Ovary (tissue), 9 donors: ENCODE measurements around the gene C1orf167. TPM values are rescaled to one million over a fixed set of nuclear protein-coding genes. Genes with fewer than 3 reads are reported as not detected.

Experiments
- DNase-seq, 5 donors: peaks; one replicate each; pipeline ENCODE4 v3.0.0-alpha.2; 2019 to 2020
- H3K27ac ChIP-seq, 2 donors: fragments of 200-600 bp; one replicate each; pipeline versions ENCODE4 v1.5.1 to v1.8.0; 2019 to 2022
- H3K27me3 ChIP-seq: fragments of 200-600 bp; one replicate; pipeline ENCODE4 v1.8.0; 2022
- H3K36me3 ChIP-seq: fragments of 200-600 bp; sonication (generic); one replicate; pipeline ENCODE4 v1.5.1; 2019
- H3K4me1 ChIP-seq: one replicate; pipeline ENCODE4 v1.8.1; 2013; ENCODE audit warnings: mild to moderate bottlenecking, moderate library complexity; ENCODE audit not compliant: insufficient read depth
- H3K4me3 ChIP-seq: fragments of 200-600 bp; sonication (generic); one replicate; pipeline ENCODE4 v1.5.1; 2017
- H3K9me3 ChIP-seq, 2 donors: fragments of 200-600 bp in 1 of 2; sonication (generic) in 1 of 2; one replicate each; pipeline versions ENCODE4 v1.5.1 to v1.8.1; 2013 to 2019; ENCODE audit warnings: mild to moderate bottlenecking in 1 of 2, moderate library complexity in 1 of 2
- EP300 ChIP-seq: sonication (generic); formaldehyde crosslinking; IDR thresholded peaks from one replicate; pipeline ENCODE4 v1.6.1; 2017; ENCODE audit warnings: antibody characterized with exemption
- POLR2A ChIP-seq: fragments of 450-650 bp; IDR thresholded peaks from one replicate; pipeline ENCODE4 v1.6.1; 2017; ENCODE audit warnings: antibody characterized with exemption, mild to moderate bottlenecking, moderate library complexity
- WGBS, 3 donors: extraction: QIAGEN DNeasy Blood & Tissue Kit in 1 of 3; methylation state at CpG; one replicate each; pipeline versions ENCODE4 v1.1.5 to v1.1.7; 2013 to 2017; 5-methylcytosine and 5-hydroxymethylcytosine counted together
- intact Hi-C, 4 donors: fragments of 100-400 bp; cut with DNase I; formaldehyde crosslinking; loops; one replicate each; pipeline versions ENCODE4 v1.11.0 to v1.15.1; 2022 to 2023
- polyA plus RNA-seq, 2 donors: library from polyadenylated mRNA; stranded (reverse); fragments of 200-250 nt in 1 of 2; fragments of 350-450 nt in 1 of 2; fragmentation: Illumina TruSeq in 1 of 2; extraction: RNeasy Lipid Tissue Mini Kit (QIAGEN cat#74804) in 1 of 2; gene quantifications; one replicate each; pipeline ENCODE4 v1.2.3, GENCODE V29; 2013 to 2014
- total RNA-seq, 7 donors: library from RNA; depleted of rRNA in 2 of 7; stranded (reverse); fragments of >200 nt in 2 of 7; fragmentation: NEBNext Ultra II Directional in 3 of 7; extraction: Animal tissue kit (Norgen Biotek cat#: 25700) in 3 of 7; gene quantifications; one replicate each; pipeline versions ENCODE4 v1.1.0 to v1.2.4, GENCODE V29; 2016 to 2023
- TF ChIP-seq, protein P1 (sequence below), 3 donors: fragments of 450-650 bp in 2 of 3; fragments of 200-600 bp in 1 of 3; IDR thresholded peaks; one replicate each; pipeline versions ENCODE4 v1.5.1 to v1.8.0; 2016 to 2022; ENCODE audit warnings: antibody characterized with exemption in 3 of 3, mild to moderate bottlenecking in 1 of 3
- donor health status: DM: no; HTN: no; CAD: no; lungs with moderate emphysema.
- donor health status: DM: no; HTN: no; CAD: no.
- donor health status: Bipolar disorder and iron deficiency.
- donor health status: DM: yes; HTN: yes; CAD: no.
- donor health status: DM: no; HTN: no; CAD: no.
- donor health status: DM: yes; HTN: yes; CAD: no.

C1orf167 gene
- total and polyA plus RNA-seq, 9 donors = 0.48 to 4.4 (median 1.4) TPM; not detected in 2

DNA sequence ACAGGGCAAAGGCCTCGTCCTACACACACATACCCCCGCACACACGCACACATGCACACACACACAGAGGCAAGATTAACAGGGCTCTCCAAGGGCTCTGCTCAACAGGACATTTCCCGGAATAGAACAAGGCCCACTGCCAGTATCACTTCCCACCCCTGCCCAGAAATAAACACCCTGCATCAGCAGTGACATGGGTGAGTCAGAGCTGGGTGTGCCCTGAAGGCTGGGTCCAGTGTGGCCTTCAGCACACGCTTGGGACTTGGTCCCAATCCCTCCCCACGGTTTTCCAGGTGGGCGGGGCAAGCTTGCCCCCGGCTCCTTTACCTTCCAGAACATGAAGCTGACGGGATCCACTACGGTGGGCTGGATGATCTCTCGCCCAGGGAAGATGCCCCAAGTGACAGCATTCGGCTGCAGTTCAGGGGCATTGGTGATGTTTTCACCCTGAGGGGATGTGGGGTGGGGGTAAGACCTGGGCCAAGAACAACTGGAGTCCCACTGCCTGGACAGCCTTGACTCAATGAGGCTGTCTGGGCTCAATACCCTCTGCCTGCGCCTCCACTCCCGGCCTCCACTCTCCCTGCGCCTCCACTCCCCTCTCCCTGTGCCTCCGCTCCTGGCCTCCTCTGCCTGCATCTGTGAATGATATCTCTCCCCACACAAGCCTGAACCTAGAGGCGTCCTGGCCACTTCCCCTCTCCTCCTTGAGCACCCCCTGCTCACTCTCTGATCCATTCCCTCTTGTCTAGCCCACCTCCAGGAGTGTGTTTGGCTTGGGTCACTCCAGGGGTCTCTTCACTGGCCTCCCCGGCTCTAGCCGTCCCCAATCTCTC lies 29.1 kb downstream of the C1orf167 start:
- peak; percentile 100 for TF ChIP-seq EP300
- TF ChIP-seq, protein P1, sequence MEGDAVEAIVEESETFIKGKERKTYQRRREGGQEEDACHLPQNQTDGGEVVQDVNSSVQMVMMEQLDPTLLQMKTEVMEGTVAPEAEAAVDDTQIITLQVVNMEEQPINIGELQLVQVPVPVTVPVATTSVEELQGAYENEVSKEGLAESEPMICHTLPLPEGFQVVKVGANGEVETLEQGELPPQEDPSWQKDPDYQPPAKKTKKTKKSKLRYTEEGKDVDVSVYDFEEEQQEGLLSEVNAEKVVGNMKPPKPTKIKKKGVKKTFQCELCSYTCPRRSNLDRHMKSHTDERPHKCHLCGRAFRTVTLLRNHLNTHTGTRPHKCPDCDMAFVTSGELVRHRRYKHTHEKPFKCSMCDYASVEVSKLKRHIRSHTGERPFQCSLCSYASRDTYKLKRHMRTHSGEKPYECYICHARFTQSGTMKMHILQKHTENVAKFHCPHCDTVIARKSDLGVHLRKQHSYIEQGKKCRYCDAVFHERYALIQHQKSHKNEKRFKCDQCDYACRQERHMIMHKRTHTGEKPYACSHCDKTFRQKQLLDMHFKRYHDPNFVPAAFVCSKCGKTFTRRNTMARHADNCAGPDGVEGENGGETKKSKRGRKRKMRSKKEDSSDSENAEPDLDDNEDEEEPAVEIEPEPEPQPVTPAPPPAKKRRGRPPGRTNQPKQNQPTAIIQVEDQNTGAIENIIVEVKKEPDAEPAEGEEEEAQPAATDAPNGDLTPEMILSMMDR (IDR thresholded peaks at IDR 0.05) = no peak
- TF ChIP-seq POLR2A = peak; percentile 44
- H3K27me3 ChIP-seq = no peaks in the 10 kb centered on the region
- peak overlapping the region; percentile 56 to 98 for H3K27ac ChIP-seq
- intact Hi-C loops = loop anchor here in 1 of 4 donors (10.0 kb wide), 1 partner anchor 56 kb away; the partner anchor contains the start of gene AGTRAP
- no peaks in the 10 kb centered on the region for H3K36me3 ChIP-seq
- 36 to 47% (median 39%) methylated on average over 19 of the region's 19 CpGs for WGBS, 3 donors
- no peaks in the 10 kb centered on the region for H3K9me3 ChIP-seq
- no peak overlapping the region for H3K4me3 ChIP-seq
- peaks cover 30% of the 10 kb centered on the region for H3K4me1 ChIP-seq
- peak; percentile 93 to 97 (median 94) for DNase-seq

DNA sequence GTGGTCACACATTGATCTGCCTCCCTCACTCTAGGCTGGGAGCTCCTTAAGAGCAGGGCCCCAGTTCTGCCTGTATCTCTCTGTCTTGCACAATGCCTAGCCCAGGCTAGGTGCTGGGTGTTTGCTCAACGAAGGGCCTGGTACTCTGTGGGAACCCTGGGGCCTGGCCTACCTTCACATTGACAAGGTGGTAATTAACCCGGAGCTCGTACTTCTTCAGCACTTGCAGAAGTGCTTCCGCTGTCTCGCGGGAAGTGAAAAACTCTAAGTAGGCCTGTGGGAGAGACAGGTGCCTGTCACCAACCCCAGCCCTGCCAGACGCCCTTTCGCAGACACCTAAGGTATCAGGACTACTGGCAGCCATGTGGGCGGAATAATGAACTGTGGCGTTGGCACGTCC lies 30.1 kb downstream of the C1orf167 start:
- no peaks in the 10 kb centered on the region for H3K9me3 ChIP-seq
- intact Hi-C loops = loop anchor here in 1 of 4 donors (10.0 kb wide), 1 partner anchor 57 kb away; the partner anchor contains the start of gene AGTRAP
- peaks cover 32% of the 10 kb centered on the region for H3K4me1 ChIP-seq
- H3K27me3 ChIP-seq = no peaks in the 10 kb centered on the region
- 90 to 94% (median 94%) methylated on average over 11 of the region's 11 CpGs for WGBS, 3 donors
- H3K36me3 ChIP-seq = no peaks in the 10 kb centered on the region
- peak overlapping the region; percentile 56 to 98 for H3K27ac ChIP-seq
- DNase-seq = peak in 4 of 5 donors; percentile 43 to 60 (median 46)
- TF ChIP-seq EP300 (no peak), POLR2A (no peak)
- TF ChIP-seq, protein P1 (IDR thresholded peaks at IDR 0.05) = no peak
- H3K4me3 ChIP-seq = no peak overlapping the region

DNA sequence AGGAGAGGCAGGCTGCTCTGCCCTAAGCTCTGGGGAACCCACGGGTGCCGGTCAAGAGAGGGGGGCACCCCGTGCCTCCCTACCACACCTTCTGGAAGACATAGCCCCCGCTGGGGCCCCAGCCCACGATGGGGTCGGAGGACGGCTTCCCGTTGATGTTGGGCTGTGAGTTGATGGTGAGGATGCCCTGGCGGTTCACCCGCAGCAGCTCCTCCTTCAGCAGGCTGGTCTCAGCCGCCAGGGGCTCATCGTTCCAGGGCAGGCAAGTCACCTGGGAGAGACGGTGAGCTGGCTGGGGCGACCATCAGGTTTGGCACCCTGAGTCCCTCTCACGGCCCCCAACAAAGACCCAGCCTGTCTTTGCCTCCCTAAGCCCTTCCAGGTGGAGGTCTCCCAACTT lies 31.8 kb downstream of the C1orf167 start:
- intact Hi-C loops = loop anchor here in 1 of 4 donors (10.0 kb wide), 1 partner anchor 59 kb away; the partner anchor contains the start of gene AGTRAP
- Histone ChIP-seq H3K27ac (peak overlapping the region in 1 of 2 donors; percentile 49), H3K27me3 (no peaks in the 10 kb centered on the region), H3K36me3 (no peaks in the 10 kb centered on the region), H3K9me3 (no peaks in the 10 kb centered on the region), H3K4me3 (no peak overlapping the region), H3K4me1 (peaks cover 25% of the 10 kb centered on the region)
- WGBS, 3 donors = 88 to 96% (median 93%) methylated on average over 11 to 15 of the region's 15 CpGs
- DNase-seq = peak in 2 of 5 donors; percentile 31 to 43
- TF ChIP-seq POLR2A (no peak), EP300 (no peak)
- TF ChIP-seq, protein P1 (IDR thresholded peaks at IDR 0.05) = no peak

DNA sequence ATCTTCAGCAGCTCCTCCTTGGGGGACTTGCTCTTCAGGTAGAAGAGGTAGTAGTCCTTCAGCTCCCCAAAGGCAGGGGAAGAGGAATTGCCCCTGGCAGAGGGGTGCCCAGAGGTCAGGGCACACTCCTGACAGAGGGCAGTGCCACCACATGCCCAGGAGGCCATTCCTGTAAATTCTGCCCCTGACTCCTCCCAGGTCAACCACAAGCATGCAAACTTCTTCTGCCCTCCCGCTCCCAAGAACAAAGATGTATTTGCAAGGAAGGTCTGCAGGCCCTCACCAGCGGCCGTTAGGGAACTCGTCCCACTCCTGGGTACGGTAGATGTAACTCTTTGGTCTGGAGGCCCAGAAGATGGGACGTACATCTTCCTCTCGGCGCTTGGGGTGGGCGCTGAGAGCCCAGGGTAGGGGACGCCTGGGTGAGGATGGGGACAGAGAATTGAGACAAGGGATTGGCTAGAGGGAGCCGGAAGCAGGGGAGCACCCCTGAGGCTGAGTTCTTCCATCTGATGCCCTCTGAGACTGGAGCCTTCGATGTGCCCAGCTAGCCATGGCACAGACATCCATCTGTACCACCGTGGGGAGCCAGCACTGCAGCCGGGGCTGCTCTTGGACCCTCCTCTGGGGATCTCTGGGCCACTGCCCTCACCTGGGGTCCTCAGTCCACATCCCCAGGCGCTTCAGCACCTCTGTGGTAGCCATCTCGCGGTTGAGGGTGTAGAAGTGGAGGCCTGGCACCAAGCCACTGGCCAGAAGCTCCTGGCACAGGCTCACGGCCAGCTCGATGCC lies 32.6 kb downstream of the C1orf167 start:
- 86 to 92% (median 90%) methylated on average over 19 of the region's 19 CpGs for WGBS, 3 donors

More for the DNA sequence above, 32.6 kb downstream of the C1orf167 start:
- Histone ChIP-seq H3K9me3 (no peaks in the 10 kb centered on the region), H3K4me3 (no peak overlapping the region), H3K36me3 (no peaks in the 10 kb centered on the region), H3K27ac (peak overlapping the region; percentile 58 to 59), H3K27me3 (no peaks in the 10 kb centered on the region), H3K4me1 (peaks cover 23% of the 10 kb centered on the region)
- intact Hi-C loops = loop anchor here in 1 of 4 donors (10.0 kb wide), 1 partner anchor 60 kb away; the partner anchor contains the start of gene AGTRAP
- TF ChIP-seq, protein P1 (IDR thresholded peaks at IDR 0.05) = no peak
- TF ChIP-seq POLR2A = no peak
- no peak for TF ChIP-seq EP300
- peak in 2 of 5 donors; percentile 33 to 51 for DNase-seq
